NCI-H2227 (cell line): ENCODE measurements around the gene WDTC1.

ENCODE experiments used
- DNase-seq: peaks from one replicate; lab custom pipeline; 2025; ENCODE audit not compliant: unreplicated experiment; lab: John Stamatoyannopoulos, UW

Gene WDTC1

DNA sequence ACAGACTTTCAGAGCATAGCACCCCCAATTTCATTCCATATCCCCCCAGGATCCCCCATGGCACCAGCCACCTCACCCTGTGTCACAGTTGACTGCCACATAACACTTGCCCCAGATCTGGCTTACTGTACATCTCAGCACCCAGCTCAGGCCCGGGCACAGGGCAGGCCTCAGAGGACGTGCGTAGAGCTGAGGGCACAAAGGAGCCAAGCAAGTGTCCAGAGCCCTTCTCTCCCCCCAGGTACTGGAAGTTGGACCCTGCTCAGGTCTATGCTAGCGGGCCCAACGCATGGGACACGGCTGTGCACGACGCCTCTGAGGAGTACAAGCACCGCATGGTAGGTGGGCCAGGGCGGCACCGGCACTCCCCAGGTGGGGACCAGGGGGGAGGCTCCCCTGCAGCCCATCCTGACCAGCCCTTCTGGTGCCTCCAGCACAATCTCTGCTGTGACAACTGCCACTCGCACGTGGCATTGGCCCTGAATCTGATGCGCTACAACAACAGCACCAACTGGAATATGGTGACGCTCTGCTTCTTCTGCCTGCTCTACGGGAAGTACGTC is 99.4 kb downstream of the WDTC1 start:
- DNase-seq = no peak

DNA sequence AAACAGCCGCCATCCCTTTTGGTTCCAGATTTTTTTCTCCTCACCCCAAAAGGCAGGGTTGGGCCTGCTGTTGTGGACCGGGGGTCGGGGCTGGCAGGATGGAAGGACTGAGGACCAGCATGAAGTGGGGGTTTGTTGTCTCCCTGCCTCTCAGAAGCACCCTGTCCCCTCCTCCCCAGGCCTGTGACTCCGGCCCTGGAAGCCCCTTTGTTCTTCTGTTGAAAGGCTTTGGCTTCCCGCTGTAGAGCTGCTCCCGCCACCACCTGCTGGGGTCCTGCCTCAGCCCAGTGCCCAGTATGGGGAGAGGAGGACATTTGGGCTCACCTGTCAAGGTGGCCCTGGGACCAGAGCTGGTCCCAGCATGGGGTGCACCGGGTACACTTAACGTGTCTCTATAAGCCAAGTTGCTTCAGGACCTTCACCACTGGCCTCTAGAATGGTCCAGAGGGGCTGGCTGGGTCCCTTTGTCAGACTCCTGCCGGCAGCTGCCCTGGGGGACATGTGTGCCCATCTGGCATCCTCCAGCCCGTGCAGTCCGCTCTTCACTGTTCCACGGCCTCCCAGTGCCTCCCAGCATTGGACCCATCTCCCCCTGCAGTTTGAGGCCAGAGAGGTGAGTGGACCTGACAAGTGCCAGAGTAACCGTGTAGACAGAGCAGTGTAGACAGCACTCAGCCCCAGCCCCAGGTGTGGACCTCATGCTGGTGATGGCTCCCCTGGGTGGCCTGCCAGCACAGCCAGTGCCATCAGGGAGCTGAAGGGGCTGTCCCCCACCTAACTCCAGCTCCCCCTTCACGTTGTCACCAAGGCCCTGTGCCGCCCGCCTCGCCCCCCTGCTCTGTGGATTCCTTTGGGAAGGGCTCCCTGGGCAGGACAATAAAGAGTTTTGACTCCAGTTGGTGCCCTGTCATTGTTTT is 101.3 kb downstream of the WDTC1 start:
- no peak for DNase-seq

DNA sequence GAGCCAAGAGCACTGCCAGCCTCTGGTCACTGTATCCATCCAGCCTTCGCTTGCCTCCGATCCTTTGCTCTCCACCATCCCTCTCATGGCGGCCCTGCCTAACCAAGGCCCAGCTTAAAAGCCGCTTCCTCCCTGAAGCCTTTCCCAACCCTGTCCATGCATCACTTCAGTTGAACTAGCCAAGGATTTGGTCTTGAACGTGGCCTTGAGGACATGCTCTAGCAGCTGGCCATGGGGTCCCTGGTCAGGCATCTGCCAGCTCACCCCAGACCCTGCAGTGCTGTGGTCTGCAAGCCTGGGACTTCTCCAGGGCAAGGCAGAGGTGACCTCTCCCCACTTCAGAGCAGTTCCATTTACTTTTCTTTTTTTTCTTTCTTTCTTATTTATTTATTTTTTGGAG is 102.3 kb downstream of the WDTC1 start:
- DNase-seq = no peak

DNA sequence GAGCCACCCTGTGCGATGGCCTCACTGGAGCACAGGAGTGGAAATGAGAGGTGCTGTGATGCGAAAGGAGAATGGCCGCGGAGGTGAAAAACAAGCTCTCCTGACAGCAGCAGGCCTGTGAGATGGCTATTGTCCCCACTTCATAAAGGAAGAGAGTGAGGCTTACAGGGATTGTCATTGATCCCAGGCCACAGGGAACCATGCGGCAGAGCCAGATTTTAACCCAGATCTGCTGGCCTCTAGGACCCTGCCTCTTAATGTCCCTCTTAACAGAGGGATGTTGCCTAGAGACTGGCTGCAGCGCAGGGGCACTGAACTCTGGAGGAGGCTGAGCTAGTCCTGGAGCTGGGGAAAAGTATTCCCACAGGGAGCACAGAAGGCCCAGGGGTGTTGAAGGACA is 104.3 kb downstream of the WDTC1 start:
- DNase-seq = no peak

DNA sequence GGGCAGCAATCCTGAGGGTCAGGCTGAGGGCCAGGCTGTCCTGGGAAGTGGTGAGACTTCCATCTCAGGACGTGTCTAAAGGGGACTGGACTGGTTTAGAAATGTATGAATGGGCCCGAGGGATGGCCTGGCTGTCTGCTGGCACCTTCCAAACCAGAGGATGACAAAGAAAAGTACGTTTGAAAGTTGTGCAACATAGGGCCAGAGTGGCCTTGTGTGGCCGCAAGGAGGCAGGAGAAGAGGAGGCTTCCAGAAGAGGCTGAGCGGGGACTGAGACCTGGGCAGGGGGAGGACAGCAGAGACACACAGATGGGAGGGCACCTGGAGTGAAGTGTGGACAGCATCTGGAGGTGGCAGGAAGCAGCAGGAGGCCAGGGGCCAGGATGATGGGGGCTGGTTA is 104.8 kb downstream of the WDTC1 start:
- DNase-seq = no peak

DNA sequence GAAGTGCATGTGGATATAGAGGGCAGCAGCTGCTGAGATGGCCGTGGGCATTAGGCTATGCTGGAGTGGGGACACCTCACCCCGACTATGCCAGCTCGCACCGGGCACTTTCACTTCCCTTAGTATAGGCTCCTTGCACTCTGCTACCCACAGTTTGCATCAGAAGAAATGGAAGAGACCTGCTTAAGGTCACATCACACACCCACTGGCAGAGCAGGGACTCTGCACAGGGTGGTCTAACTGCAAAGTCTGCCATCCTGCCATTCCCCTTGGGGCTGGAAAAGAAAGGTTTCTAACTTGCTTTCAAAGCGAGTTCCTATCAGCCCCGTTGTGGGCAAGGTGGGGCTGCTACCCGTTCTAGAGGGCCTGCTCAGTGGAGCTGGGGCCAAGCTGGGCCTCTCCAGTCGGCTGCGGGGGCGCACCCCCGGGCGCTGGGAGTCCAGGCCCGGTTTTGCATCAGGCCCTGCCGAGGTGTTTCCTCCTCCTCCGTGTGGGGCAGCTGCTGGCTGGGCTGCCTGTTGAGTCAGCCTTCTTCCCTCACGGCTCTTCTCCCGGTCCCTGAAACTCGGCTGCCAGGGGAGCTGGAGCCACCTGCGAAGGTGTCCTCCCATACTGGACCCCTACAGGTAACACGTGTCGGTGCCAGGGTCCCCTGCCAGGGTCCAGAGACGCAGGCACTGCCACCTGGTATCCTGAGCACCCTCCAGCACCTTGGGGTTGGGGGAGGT is 107.3 kb downstream of the WDTC1 start, which contains the start of gene SYTL1:
SYTL1 (plus strand) TSS at position 498 of the 728 bp plus-strand sequence. CDS start 3,313 bp downstream, outside the sequence.
- DNase-seq = peak; percentile 76

DNA sequence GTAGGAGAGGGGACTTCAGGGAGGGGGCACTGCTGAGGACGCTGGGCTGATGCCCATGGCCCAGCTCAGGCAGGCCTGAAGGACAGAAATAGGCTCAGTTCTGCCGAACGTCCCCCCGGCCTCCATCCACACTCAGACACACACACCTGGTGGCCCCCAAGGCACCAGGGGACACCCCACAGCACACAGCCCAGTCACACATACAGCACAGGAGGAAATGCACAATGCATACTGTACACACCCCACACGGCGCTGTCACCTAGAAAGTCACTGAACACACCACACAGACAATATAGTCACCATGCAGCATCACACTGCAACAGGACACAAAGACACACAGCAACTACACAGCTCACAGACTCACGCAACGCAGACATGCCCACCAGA is 108.0 kb downstream of the WDTC1 start:
- DNase-seq = no peak

DNA sequence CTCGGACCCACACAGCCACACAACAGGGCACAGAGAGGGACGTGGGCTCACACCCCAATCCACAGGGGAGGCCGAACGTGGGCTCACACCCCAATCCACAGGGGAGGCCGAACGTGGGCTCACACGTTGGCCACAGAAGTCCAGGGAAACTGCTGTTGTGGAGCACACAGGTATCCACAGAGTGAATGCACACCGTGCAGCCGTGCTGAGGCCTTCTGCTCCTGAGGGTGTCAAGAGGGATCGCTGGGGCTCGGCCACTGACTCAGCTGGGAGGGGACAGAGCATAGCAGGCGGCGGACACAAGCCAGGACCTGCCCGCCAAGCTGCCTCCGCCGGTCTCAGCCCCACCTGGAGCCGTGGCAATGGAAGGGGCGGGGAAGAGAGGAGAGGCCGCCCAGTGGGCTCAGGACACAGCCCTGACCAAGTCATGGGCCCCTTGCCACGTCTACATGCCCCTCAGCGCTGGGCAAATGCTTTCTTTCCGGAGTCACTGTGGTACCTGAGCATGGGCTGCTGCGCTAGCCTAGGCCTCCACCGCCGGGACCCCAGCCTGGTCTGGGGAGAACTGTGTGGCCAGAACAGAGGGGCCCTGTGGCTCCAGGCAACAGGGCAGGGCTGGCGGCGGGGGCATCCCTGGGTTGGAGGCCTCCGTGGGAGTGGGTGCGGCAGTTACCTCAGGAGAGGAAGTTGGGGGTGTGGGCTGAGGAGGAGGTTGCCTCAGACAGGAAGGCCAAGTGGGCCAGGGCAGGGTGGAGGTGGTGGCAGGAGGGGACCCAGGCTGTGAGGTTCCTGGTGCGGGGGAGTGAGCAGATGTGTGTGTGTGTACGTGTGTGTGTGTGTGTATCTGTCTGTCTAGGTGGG is 108.6 kb downstream of the WDTC1 start:
- DNase-seq = peak; percentile 51

DNA sequence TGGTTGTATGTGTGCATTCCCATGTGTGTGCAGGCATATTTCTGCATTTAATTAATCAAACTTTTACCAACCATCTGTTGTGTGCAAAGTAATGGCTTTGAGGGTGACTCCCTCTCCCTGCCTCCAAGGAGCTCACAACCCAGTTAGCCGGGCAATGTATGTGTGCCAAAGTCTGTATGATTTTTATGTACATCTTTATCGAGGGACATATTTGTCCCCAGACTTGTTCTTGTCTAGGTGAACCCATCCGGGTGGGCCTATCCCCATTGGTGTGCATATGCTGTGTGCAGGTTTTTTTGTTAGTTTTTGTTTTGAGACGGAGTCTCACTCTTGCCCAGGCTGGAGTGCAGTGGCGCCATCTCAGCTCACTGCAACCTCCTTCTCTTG is 109.2 kb downstream of the WDTC1 start:
- no peak for DNase-seq

DNA sequence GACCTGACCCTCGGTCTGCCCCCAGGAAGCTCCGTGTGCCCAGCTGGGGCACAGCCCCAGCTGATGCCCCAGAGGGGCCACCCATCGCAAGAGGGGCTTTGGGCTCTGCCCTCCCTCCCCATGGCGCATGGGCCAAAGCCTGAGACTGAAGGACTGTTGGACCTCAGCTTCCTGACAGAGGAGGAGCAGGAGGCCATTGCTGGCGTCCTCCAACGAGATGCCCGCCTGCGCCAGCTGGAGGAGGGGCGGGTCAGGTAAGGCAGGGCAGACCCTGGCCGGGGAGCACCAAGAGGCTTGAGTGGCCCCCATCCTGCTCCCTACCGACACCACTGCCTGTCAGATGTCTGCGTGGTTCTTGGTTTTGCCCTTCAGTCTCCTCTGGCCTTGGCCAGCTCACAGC is 110.8 kb downstream of the WDTC1 start:
- no peak for DNase-seq

DNA sequence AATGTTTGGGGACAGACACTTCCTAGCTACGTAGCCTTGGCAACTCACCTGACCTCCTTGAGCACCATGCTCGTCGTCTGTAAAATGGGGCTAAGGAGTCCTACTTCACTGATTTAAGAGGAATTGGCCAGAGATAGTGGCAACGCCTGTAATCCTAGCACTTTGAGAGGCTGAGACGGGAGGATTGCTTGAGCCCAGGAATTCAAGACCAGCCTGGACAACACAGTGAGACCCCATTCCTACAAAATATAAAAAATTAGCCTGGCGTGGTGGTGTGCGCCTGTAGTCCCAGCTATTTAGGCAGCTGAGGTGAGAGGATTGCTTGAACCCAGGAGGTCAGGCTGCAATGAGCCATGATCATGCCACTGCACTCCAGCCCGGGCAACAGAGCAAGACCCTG is 111.9 kb downstream of the WDTC1 start:
- no peak for DNase-seq

DNA sequence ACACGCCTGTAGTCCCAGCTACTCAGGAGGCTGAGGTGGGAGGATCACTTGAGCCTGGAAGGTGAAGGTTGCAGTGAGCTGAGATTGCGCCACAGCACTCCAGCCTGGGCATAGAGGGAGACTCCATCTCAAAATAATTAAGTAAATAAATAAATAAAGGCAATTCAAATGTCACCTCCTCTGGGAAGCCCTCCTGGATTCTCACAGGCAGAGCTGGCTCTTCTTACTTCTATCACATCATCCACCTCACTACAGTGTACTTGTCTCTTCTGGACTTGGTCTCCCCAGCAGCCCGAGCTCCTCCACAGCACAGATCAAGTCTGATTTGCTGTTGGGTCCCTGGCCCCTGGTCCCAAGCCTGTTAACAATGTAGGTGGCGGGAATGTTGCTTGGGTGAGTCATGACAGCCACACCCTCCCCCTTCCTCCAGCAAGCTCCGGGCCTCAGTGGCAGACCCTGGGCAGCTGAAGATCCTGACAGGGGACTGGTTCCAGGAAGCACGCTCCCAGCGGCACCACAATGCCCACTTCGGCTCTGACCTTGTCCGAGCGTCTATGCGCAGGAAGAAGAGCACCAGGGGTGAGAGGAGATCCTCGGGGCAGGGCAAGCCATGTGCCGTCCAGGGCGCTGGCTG is 112.7 kb downstream of the WDTC1 start:
- no peak for DNase-seq

DNA sequence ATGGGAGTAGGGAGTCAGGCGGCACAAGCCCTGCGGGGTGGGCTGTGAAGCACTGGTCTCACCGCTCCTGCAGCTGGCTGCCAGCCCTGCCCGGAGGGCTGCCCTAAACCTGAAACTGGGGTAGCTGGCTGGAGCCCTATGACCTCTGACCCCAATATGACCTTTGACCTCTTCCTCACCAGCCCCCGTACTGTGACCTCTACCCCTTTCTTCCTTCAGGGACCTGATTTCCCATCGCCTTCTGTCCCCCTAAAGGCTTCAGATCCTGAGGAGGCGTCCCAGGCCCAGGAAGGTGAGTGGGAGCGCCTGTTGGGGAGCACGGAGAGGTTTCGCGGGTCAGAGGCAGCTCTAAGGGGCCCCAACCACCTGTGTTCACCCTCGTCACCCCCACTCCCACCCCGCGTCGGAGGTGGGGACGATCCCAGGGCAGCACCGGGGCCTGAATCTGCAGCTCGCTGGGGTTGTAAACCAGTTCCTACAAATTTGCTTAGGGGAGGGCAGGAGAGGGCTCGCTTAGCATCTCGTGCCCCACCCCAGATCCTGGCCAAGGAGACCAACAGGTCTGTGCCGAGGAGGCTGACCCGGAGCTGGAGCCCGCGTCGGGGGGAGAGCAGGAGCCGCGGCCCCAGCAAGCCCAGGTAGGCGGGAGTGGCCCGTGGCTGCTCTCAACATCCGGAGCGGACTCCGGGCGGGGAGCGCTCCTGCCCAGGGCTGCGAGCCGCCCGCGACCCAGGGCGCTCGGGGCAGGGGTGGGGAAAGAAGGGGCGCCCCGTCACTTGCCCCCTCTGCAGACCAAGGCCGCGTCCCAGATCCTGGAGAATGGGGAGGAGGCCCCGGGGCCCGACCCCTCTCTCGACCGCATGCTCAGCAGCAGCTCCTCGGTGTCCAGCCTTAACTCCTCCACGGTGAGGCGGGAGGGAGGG is 114.7 kb downstream of the WDTC1 start:
- peak; percentile 85 for DNase-seq

DNA sequence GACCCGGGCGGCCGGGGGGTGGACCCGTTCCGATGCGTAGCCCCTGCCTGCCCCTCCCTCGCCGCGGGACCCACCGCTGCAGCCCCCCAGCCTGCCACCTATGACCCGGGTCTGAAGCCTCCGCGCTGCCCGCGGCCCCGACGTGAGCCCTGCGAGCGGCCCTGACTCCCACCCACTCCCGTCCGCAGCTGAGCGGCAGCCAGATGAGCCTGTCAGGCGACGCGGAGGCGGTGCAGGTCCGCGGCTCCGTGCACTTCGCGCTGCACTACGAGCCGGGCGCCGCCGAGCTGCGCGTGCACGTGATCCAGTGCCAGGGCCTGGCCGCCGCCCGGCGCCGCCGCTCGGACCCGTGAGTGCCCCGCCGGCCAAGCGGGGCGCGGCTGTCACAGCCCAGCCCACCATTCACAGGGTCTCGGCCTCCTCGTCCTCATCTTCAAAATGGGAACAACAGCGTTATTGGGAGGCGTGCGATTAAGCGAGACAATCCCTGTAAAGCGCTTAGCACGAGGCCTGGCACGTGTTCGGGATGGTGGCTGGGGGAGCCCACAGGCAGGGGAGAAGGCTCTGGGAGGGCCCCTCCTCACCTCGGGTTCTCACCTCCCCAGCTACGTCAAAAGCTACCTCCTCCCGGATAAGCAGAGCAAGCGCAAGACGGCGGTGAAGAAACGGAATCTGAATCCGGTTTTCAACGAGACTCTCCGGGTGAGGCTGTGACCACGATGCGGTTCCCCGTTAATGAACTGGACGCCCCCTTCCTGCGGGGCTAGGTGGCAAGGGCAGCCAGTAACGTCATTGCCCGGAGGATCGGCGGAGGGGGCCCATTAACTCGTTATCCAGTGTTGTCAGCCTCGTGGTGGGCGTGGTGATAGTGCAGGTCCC is 115.6 kb downstream of the WDTC1 start:
- DNase-seq = peak; percentile 93

DNA sequence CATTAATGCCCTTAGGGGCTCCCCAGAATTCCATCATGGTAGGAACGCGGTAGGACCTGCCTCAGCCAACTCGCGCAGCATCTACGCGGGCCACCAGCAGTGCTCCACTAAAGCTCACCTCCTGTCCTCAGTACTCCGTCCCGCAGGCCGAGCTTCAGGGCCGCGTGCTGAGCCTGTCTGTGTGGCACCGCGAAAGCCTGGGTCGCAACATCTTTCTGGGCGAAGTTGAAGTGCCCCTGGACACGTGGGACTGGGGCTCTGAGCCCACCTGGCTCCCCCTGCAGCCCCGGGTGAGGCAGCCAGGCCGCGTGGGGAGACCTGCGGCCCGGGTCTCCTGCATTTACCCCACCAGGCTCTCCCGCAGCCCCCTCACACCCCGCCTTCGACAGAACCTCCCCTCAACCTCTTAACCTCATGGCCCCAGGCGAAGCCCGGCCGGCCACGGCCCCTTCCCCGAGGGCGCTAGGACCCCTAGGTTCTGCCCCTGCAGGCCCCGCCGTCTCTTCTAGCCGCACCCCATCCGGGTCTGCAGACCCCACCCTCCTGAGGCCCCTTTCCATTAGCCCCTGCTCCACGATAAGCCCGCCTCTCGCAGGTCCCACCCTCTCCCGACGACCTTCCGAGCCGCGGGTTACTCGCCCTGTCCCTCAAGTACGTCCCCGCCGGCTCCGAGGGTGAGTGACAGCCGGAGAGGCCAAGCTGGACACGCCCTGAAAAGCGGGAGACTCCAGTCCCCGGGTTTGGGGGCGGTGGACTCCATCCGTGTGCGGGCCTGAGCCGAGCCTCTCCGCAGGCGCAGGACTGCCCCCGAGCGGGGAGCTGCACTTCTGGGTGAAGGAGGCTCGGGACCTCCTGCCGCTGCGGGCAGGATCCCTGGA is 116.5 kb downstream of the WDTC1 start:
- DNase-seq = no peak

DNA sequence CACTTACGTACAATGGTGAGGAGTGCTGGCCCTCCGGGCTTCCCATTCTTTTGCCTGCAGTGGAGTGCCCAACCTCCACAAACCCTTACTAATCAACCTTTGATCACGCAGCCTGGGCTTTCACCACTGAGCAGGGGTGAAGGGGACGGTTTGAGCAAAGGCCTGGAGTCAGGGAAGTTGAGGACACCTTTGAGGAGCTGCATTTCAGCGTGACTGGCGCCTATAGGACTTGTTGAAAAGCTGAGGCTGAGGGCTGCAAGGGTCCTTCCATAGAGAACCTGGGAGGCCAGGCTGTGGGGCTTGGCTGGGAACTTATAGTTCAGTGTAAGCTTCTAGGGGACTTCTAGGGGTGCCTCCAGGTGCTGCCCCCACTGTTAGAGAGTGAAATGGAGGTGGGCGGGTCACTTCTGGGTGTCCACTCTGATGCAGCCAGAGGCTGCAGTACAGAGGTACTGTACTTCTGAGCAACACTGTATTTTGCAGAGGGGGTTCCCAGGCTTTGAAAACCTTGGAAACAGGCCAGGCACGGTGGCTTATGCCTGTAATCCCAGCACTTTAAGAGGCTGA is 117.2 kb downstream of the WDTC1 start:
- no peak for DNase-seq

DNA sequence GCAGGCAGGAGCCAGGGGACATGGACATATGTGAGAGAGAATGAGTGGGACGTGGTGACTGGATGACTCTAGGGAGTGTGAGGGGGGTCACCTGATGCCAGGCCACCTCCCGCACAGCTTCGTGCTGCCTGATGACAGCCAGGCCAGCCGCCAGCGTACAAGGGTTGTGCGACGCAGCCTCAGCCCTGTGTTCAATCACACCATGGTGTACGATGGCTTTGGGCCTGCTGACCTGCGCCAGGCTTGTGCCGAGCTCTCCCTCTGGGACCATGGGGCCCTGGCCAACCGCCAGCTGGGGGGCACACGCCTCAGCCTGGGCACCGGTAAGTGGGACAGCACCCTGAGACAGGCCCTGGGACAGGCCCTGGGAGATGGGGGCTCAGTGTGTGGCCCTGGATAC is 118.7 kb downstream of the WDTC1 start:
- DNase-seq = no peak
